AG08396 (cell line): Measurements from ENCODE around the gene CSTF2.

Experiments
- DNase-seq: peaks from one replicate; pipeline ENCODE4 v3.0.0; 2012; ENCODE audit warnings: low spot score, mixed read lengths

Gene CSTF2

GRCh38 chrX:100871594-100872560 lies 51.7 kb downstream of the CSTF2 start:
- no peak for DNase-seq

GRCh38 chrX:100874325-100874724 lies 54.1 kb downstream of the CSTF2 start, which contains the start of gene NOX1:
Gene NOX1 (minus strand): TSS chrX:100874359. CDS start chrX:100874139, 220 bp downstream.
- no peak for DNase-seq

- DNase-seq = no peak
These were observed 60.2 kb downstream of the CSTF2 start for GRCh38 chrX:100880368-100880767.

GRCh38 chrX:100883654-100884053 lies 63.5 kb downstream of the CSTF2 start:
- DNase-seq = no peak
